ENCODE measurements around the gene BZW2. TPM values are rescaled to one million over a fixed set of nuclear protein-coding genes. Genes with fewer than 3 reads are reported as not detected.

BZW2 gene
- total RNA-seq, 1 experiment from 2014 or later, result 85.4 TPM

DNA sequence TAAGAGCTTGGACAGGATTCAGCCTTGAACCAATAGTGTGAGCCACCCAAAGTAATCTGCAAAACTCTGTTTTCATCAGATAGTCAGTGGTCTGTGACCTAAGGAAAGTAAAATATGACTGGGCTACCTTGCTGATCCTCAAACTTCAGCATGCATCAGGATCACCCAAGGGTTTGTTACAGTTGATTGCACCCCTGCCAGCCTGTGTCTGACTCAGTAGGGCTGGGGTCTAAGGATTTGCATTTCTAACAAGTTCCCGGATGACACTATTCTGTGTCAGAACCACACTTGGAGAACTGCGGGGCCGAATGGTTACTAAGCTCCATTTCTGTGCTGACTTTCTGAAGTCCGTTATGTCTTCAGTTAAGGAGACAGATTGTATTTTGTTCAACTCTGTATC lies 66.9 kb downstream of the BZW2 start:
- Mint-ChIP-seq H3K9me3 (ENCODE audit: unreplicated experiment) (no peaks in the 10 kb centered on the region), H3K4me3 (ENCODE audit: unreplicated experiment) (no peak overlapping the region), H3K4me1 (ENCODE audit: insufficient read depth, unreplicated experiment) (no peaks in the 10 kb centered on the region), H3K27me3 (ENCODE audit: insufficient read depth, unreplicated experiment) (no peaks in the 10 kb centered on the region), H3K36me3 (ENCODE audit: insufficient read depth, unreplicated experiment) (peaks cover 20% of the 10 kb centered on the region), H3K27ac (ENCODE audit: low read depth, unreplicated experiment) (no peak overlapping the region)
- ChIA-PET CTCF (interaction anchor here (0.6 to 0.9 kb wide), 3 partner anchors 10 to 169 kb away, joined by 3 to 4 read pairs (median 3); partner anchors contain the start of gene AGR3), POLR2A (interaction anchor here (0.6 to 0.7 kb wide), 3 partner anchors 89 to 587 kb away, joined by 3 to 5 read pairs (median 4); no protein-coding TSS in a partner anchor)
- TF ChIP-seq, protein P1, sequence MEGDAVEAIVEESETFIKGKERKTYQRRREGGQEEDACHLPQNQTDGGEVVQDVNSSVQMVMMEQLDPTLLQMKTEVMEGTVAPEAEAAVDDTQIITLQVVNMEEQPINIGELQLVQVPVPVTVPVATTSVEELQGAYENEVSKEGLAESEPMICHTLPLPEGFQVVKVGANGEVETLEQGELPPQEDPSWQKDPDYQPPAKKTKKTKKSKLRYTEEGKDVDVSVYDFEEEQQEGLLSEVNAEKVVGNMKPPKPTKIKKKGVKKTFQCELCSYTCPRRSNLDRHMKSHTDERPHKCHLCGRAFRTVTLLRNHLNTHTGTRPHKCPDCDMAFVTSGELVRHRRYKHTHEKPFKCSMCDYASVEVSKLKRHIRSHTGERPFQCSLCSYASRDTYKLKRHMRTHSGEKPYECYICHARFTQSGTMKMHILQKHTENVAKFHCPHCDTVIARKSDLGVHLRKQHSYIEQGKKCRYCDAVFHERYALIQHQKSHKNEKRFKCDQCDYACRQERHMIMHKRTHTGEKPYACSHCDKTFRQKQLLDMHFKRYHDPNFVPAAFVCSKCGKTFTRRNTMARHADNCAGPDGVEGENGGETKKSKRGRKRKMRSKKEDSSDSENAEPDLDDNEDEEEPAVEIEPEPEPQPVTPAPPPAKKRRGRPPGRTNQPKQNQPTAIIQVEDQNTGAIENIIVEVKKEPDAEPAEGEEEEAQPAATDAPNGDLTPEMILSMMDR (IDR thresholded peaks at IDR 0.05; ENCODE audit: unreplicated experiment), result no peak
- no peak for DNase-seq (ENCODE audit: unreplicated experiment)
- intact Hi-C loops (cut with micrococcal nuclease), result no loop called here
- no TSS peak for BruUV-seq (replicated peaks)

DNA sequence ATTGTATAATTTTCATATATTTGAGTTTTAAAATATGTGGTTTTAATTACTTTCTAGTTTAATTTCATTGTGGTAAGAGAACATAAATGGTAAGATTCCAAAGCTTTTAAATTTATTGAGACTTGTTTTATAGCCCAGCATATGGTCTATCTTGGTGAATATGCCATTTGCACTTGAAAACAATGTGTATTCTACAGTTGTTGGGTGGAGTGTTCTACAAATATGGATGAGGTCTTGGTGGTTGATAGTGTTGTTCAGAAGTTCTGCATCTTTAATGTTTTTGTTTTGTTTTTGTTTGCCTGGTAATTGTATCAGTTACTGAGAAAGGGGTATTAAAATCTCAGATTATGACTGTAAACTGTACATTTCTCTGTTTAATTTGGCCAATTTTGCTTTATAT lies 69.9 kb downstream of the BZW2 start:
- no peaks in the 10 kb centered on the region for H3K9me3 Mint-ChIP-seq (ENCODE audit: unreplicated experiment)
- no peak overlapping the region for H3K4me3 Mint-ChIP-seq (ENCODE audit: unreplicated experiment)
- H3K36me3 Mint-ChIP-seq (ENCODE audit: insufficient read depth, unreplicated experiment), result peaks cover 9% of the 10 kb centered on the region
- intact Hi-C loops (cut with micrococcal nuclease), result no loop called here
- H3K4me1 Mint-ChIP-seq (ENCODE audit: insufficient read depth, unreplicated experiment), result no peaks in the 10 kb centered on the region
- H3K27me3 Mint-ChIP-seq (ENCODE audit: insufficient read depth, unreplicated experiment), result no peaks in the 10 kb centered on the region
- POLR2A ChIA-PET, result interaction anchor here (2.4 kb wide), 1 partner anchor 12 kb away, joined by 4 read pairs; no protein-coding TSS in a partner anchor
- no TSS peak for BruUV-seq (replicated peaks)
- TF ChIP-seq, protein P1 (IDR thresholded peaks at IDR 0.05; ENCODE audit: unreplicated experiment), result no peak
- DNase-seq (ENCODE audit: unreplicated experiment), result no peak
- CTCF ChIA-PET, result interaction anchor here (0.6 kb wide), 2 partner anchors 16 to 127 kb away, joined by 5 read pairs; no protein-coding TSS in a partner anchor
- no peak overlapping the region for H3K27ac Mint-ChIP-seq (ENCODE audit: low read depth, unreplicated experiment)

DNA sequence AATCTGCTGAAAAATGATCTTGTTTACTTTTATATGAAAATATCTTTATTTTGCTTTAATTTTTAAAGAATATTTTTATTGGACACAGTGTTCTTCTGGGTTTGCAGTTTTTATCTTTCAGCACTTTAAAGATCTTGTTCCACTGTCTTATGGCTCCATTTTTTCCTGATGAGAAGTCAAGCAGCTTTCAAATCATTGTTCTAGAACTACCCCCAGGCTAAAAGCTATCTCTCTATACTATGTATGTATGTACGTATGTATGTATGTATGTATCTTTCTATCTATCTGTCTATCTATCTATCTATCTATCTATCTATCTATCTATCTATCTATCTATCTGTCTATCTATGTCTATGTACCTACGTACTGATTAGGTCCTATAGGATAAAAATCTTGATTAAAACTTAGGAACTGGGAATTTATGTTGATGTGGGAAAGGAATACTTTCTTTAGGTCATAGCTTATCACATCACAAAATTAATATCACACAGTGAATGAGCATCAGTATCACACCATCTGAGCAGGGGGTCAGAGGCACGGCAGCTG lies 72.2 kb downstream of the BZW2 start:
- Mint-ChIP-seq H3K4me1 (ENCODE audit: insufficient read depth, unreplicated experiment) (no peaks in the 10 kb centered on the region), H3K27me3 (ENCODE audit: insufficient read depth, unreplicated experiment) (no peaks in the 10 kb centered on the region), H3K27ac (ENCODE audit: low read depth, unreplicated experiment) (no peak overlapping the region), H3K4me3 (ENCODE audit: unreplicated experiment) (no peak overlapping the region), H3K9me3 (ENCODE audit: unreplicated experiment) (no peaks in the 10 kb centered on the region), H3K36me3 (ENCODE audit: insufficient read depth, unreplicated experiment) (peaks cover 1% of the 10 kb centered on the region)
- intact Hi-C loops (cut with micrococcal nuclease), result no loop called here
- no peak for DNase-seq (ENCODE audit: unreplicated experiment)
- no TSS peak for BruUV-seq (replicated peaks)
- TF ChIP-seq, protein P1 (IDR thresholded peaks at IDR 0.05; ENCODE audit: unreplicated experiment), result no peak
- POLR2A ChIA-PET, result interaction anchor here (0.8 to 2.4 kb wide), 3 partner anchors 10 to 582 kb away, joined by 3 to 4 read pairs (median 4); no protein-coding TSS in a partner anchor
- CTCF ChIA-PET, result no interaction called here

DNA sequence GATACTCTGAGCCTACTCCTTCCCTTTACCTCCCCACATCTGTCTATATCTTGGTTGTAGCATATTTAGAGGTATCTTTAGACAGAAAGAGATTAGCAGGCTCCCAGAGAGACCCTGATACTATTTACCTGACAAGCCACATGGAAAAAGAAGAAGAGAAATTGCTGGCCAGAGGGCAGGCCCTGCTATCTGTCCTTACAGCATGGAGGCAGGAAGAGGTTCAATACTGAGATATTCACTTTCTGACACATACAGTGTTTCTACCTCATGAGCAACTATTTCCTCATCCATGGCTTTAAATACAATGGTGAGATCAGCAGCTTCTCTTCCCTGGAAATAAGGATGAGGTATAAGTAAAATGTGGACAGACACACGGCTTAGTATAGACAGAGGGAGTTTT lies 73.7 kb downstream of the BZW2 start:
- CTCF ChIA-PET, result interaction anchor here (0.6 to 0.7 kb wide), 2 partner anchors 171 to 249 kb away, joined by 3 read pairs; no protein-coding TSS in a partner anchor
- no peaks in the 10 kb centered on the region for H3K27me3 Mint-ChIP-seq (ENCODE audit: insufficient read depth, unreplicated experiment)
- H3K27ac Mint-ChIP-seq (ENCODE audit: low read depth, unreplicated experiment), result no peak overlapping the region
- no TSS peak for BruUV-seq (replicated peaks)
- no peaks in the 10 kb centered on the region for H3K4me1 Mint-ChIP-seq (ENCODE audit: insufficient read depth, unreplicated experiment)
- no peak for DNase-seq (ENCODE audit: unreplicated experiment)
- POLR2A ChIA-PET, result no interaction called here
- no peaks in the 10 kb centered on the region for H3K36me3 Mint-ChIP-seq (ENCODE audit: insufficient read depth, unreplicated experiment)
- H3K4me3 Mint-ChIP-seq (ENCODE audit: unreplicated experiment), result no peak overlapping the region
- TF ChIP-seq, protein P1 (IDR thresholded peaks at IDR 0.05; ENCODE audit: unreplicated experiment), result no peak
- no peaks in the 10 kb centered on the region for H3K9me3 Mint-ChIP-seq (ENCODE audit: unreplicated experiment)
- intact Hi-C loops (cut with micrococcal nuclease), result no loop called here
